Measurements from ENCODE around the gene ZNF428.
A peak's percentile ranks its signal among the peaks of the same experiment; 100 is the strongest.

ZNF428 gene

GRCh38 chr19:43622956-43623355 lies 3.5 kb upstream of the ZNF428 start:
- Histone ChIP-seq H3K27me3 (peaks cover 33% of the 10 kb centered on the region), H3K27ac (no peak overlapping the region), H3K9me3 (no peaks in the 10 kb centered on the region), H3K4me3 (ENCODE audit: low read depth in 1 of 2, low read length in 1 of 2) (no peak overlapping the region), H3K4me1 (ENCODE audit: control insufficient read depth in 1 of 2, insufficient read depth in 1 of 2, low read depth in 1 of 2, low read length in 1 of 2) (peaks cover 13 to 17% of the 10 kb centered on the region in 2 experiments), H3K36me3 (no peaks in the 10 kb centered on the region)
- no peak for TF ChIP-seq CTCF (IDR thresholded peaks at IDR 0.05)

- TF ChIP-seq CTCF (IDR thresholded peaks at IDR 0.05), result no peak
- H3K27me3 ChIP-seq, result peaks cover 24% of the 10 kb centered on the region
- peaks cover 13 to 17% of the 10 kb centered on the region in 2 experiments for H3K4me1 ChIP-seq (ENCODE audit: control insufficient read depth in 1 of 2, insufficient read depth in 1 of 2, low read depth in 1 of 2, low read length in 1 of 2)
- no peak overlapping the region for H3K27ac ChIP-seq
- H3K4me3 ChIP-seq (ENCODE audit: low read depth in 1 of 2, low read length in 1 of 2), result no peak overlapping the region
- no peaks in the 10 kb centered on the region for H3K9me3 ChIP-seq
- no peaks in the 10 kb centered on the region for H3K36me3 ChIP-seq
Measured at GRCh38 chr19:43622070-43622469, 2.6 kb upstream of the ZNF428 start.

- peak overlapping the region; percentile 89 for H3K27ac ChIP-seq
- H3K4me1 ChIP-seq (ENCODE audit: control insufficient read depth in 1 of 2, insufficient read depth in 1 of 2, low read depth in 1 of 2, low read length in 1 of 2), result peaks cover 13 to 17% of the 10 kb centered on the region in 2 experiments
- H3K36me3 ChIP-seq, result no peaks in the 10 kb centered on the region
- H3K4me3 ChIP-seq (ENCODE audit: low read depth in 1 of 2, low read length in 1 of 2), result peak overlapping the region; percentile 84 to 94
- no peak for TF ChIP-seq CTCF (IDR thresholded peaks at IDR 0.05)
- no peaks in the 10 kb centered on the region for H3K9me3 ChIP-seq
- peaks cover 7% of the 10 kb centered on the region for H3K27me3 ChIP-seq
Measured at GRCh38 chr19:43620061-43621001, 902 bp upstream of the ZNF428 start.

- Histone ChIP-seq H3K9me3 (no peaks in the 10 kb centered on the region), H3K4me3 (ENCODE audit: low read depth in 1 of 2, low read length in 1 of 2) (peak overlapping the region; percentile 84 to 94), H3K36me3 (no peaks in the 10 kb centered on the region), H3K27ac (peak overlapping the region; percentile 89), H3K27me3 (no peaks in the 10 kb centered on the region), H3K4me1 (ENCODE audit: control insufficient read depth in 1 of 2, insufficient read depth in 1 of 2, low read depth in 1 of 2, low read length in 1 of 2) (peaks cover 10 to 14% of the 10 kb centered on the region in 2 experiments)
- TF ChIP-seq CTCF (IDR thresholded peaks at IDR 0.05), result no peak
Measured at GRCh38 chr19:43618921-43619261, 538 bp downstream of the ZNF428 start.

- Histone ChIP-seq H3K36me3 (no peaks in the 10 kb centered on the region), H3K4me1 (ENCODE audit: control insufficient read depth in 1 of 2, insufficient read depth in 1 of 2, low read depth in 1 of 2, low read length in 1 of 2) (peaks cover 10 to 14% of the 10 kb centered on the region in 2 experiments), H3K4me3 (ENCODE audit: low read depth in 1 of 2, low read length in 1 of 2) (no peak overlapping the region), H3K27me3 (no peaks in the 10 kb centered on the region), H3K27ac (no peak overlapping the region), H3K9me3 (no peaks in the 10 kb centered on the region)
- no peak for TF ChIP-seq CTCF (IDR thresholded peaks at IDR 0.05)
Measured at GRCh38 chr19:43616954-43617353, 2.5 kb downstream of the ZNF428 start.

All from neutrophil (primary cell).